Measurements from ENCODE around the gene CHAD. TPM values are rescaled to one million over a fixed set of nuclear protein-coding genes. Genes with fewer than 3 reads are reported as not detected.

The CHAD gene
- total and polyA plus RNA-seq, 2 donors (not counting 1 experiment from before 2014, with no cell fraction given) = 3.5 to 4.4 TPM

GRCh38 chr17:50437409-50437808, 31.3 kb downstream of the CHAD start:
- Mint-ChIP-seq H3K4me3 (no peak overlapping the region), H3K27ac (no peak overlapping the region), H3K27me3 (no peaks in the 10 kb centered on the region), H3K4me1 (no peaks in the 10 kb centered on the region), H3K9me3 (ENCODE audit: insufficient read depth) (no peaks in the 10 kb centered on the region)
- DNase-seq (no peak), ATAC-seq (ENCODE audit: low read depth) (no peak)
- intact Hi-C loops (cut with micrococcal nuclease) = no loop called here
- no peak overlapping the region for H3K9ac ChIP-seq (ENCODE audit: low read length)
- peaks cover 38% of the 10 kb centered on the region for H3K79me2 ChIP-seq (ENCODE audit: control insufficient read depth, insufficient read depth, low read length)
- no peak overlapping the region for H3K4me3 ChIP-seq (ENCODE audit: control extremely low read depth in 1 of 5, extremely low read depth in 1 of 5, insufficient read depth in 1 of 5, low read depth in 2 of 5, low read length in 4 of 5)
- no peaks in the 10 kb centered on the region for H3K4me1 ChIP-seq (ENCODE audit: control insufficient read depth in 2 of 2, insufficient read depth in 2 of 2, low read length in 2 of 2)
- H3K27ac ChIP-seq (ENCODE audit: low read length in 2 of 2) = no peak overlapping the region
- H2AFZ ChIP-seq (ENCODE audit: insufficient read depth, low read depth, low read length, poor library complexity, severe bottlenecking) = no peak overlapping the region
- 100% methylated on average over 4 of the region's 4 CpGs for WGBS (ENCODE audit: insufficient coverage)
- H3K9me3 ChIP-seq (ENCODE audit: control extremely low read depth in 1 of 3, control insufficient read depth in 2 of 3, insufficient read depth in 1 of 3, low read length in 2 of 3) = no peaks in the 10 kb centered on the region
- POLR2A ChIA-PET = interaction anchor here (0.7 kb wide), 1 partner anchor 16 kb away, joined by 3 read pairs; no protein-coding TSS in a partner anchor
- CTCF ChIA-PET = interaction anchor here (0.7 to 2.0 kb wide), 2 partner anchors 11 to 40 kb away, joined by 3 to 5 read pairs; partner anchors contain the start of gene LRRC59
- no peaks in the 10 kb centered on the region for H4K20me1 ChIP-seq (ENCODE audit: control insufficient read depth, insufficient read depth, low read length, poor library complexity, severe bottlenecking)
- H3K36me3 ChIP-seq (replicated peaks in 1 of 2; ENCODE audit: control extremely low read depth in 1 of 2, control insufficient read depth in 1 of 2, extremely low read depth in 1 of 2, insufficient read depth in 2 of 2, low read length in 1 of 2) = peaks cover 0 to 12% of the 10 kb centered on the region in 2 experiments
- H3K27me3 ChIP-seq (replicated peaks in 1 of 4; ENCODE audit: control extremely low read depth in 1 of 4, control insufficient read depth in 3 of 4, insufficient read depth in 4 of 4, low read length in 3 of 4) = no peaks in the 10 kb centered on the region
- TF ChIP-seq, protein P1, sequence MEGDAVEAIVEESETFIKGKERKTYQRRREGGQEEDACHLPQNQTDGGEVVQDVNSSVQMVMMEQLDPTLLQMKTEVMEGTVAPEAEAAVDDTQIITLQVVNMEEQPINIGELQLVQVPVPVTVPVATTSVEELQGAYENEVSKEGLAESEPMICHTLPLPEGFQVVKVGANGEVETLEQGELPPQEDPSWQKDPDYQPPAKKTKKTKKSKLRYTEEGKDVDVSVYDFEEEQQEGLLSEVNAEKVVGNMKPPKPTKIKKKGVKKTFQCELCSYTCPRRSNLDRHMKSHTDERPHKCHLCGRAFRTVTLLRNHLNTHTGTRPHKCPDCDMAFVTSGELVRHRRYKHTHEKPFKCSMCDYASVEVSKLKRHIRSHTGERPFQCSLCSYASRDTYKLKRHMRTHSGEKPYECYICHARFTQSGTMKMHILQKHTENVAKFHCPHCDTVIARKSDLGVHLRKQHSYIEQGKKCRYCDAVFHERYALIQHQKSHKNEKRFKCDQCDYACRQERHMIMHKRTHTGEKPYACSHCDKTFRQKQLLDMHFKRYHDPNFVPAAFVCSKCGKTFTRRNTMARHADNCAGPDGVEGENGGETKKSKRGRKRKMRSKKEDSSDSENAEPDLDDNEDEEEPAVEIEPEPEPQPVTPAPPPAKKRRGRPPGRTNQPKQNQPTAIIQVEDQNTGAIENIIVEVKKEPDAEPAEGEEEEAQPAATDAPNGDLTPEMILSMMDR (IDR thresholded peaks at IDR 0.05) = no peak
- TF ChIP-seq EZH2 (IDR thresholded peaks at IDR 0.05; ENCODE audit: borderline replicate concordance, insufficient read depth, low read depth, low read length, poor library complexity, severe bottlenecking) = no peak
- no peak overlapping the region for H3K4me2 ChIP-seq (replicated peaks; ENCODE audit: low read depth, low read length, poor library complexity, severe bottlenecking)

GRCh38 chr17:50432125-50432762, 36.4 kb downstream of the CHAD start:
- Histone ChIP-seq H3K27me3 (replicated peaks in 1 of 4; ENCODE audit: control extremely low read depth in 1 of 4, control insufficient read depth in 3 of 4, insufficient read depth in 4 of 4, low read length in 3 of 4) (no peaks in the 10 kb centered on the region), H3K27ac (ENCODE audit: low read length in 2 of 2) (no peak overlapping the region), H3K4me3 (ENCODE audit: control extremely low read depth in 1 of 5, extremely low read depth in 1 of 5, insufficient read depth in 1 of 5, low read depth in 2 of 5, low read length in 4 of 5) (no peak overlapping the region), H2AFZ (ENCODE audit: insufficient read depth, low read depth, low read length, poor library complexity, severe bottlenecking) (no peak overlapping the region), H3K9ac (ENCODE audit: low read length) (no peak overlapping the region), H3K4me2 (replicated peaks; ENCODE audit: low read depth, low read length, poor library complexity, severe bottlenecking) (no peak overlapping the region), H3K36me3 (replicated peaks in 1 of 2; ENCODE audit: control extremely low read depth in 1 of 2, control insufficient read depth in 1 of 2, extremely low read depth in 1 of 2, insufficient read depth in 2 of 2, low read length in 1 of 2) (peaks cover 0 to 12% of the 10 kb centered on the region in 2 experiments), H3K79me2 (ENCODE audit: control insufficient read depth, insufficient read depth, low read length) (peaks cover 28% of the 10 kb centered on the region), H4K20me1 (ENCODE audit: control insufficient read depth, insufficient read depth, low read length, poor library complexity, severe bottlenecking) (no peaks in the 10 kb centered on the region), H3K4me1 (ENCODE audit: control insufficient read depth in 2 of 2, insufficient read depth in 2 of 2, low read length in 2 of 2) (peaks cover 7 to 8% of the 10 kb centered on the region in 2 donors), H3K9me3 (ENCODE audit: control extremely low read depth in 1 of 3, control insufficient read depth in 2 of 3, insufficient read depth in 1 of 3, low read length in 2 of 3) (no peaks in the 10 kb centered on the region)
- H3K9me3 Mint-ChIP-seq (ENCODE audit: insufficient read depth) = no peaks in the 10 kb centered on the region
- H3K27me3 Mint-ChIP-seq = no peaks in the 10 kb centered on the region
- no peak overlapping the region for H3K27ac Mint-ChIP-seq
- WGBS (ENCODE audit: insufficient coverage) = 94% methylated on average over 2 of the region's 4 CpGs
- TF ChIP-seq, protein P1 (IDR thresholded peaks at IDR 0.05) = no peak
- TF ChIP-seq EZH2 (IDR thresholded peaks at IDR 0.05; ENCODE audit: borderline replicate concordance, insufficient read depth, low read depth, low read length, poor library complexity, severe bottlenecking) = no peak
- peaks cover 18% of the 10 kb centered on the region for H3K4me1 Mint-ChIP-seq
- DNase-seq = no peak
- intact Hi-C loops (cut with micrococcal nuclease) = no loop called here
- H3K4me3 Mint-ChIP-seq = no peak overlapping the region
- ChIA-PET CTCF (interaction anchor here (0.6 to 1.4 kb wide), 3 partner anchors 37 to 70 kb away, joined by 3 to 4 read pairs (median 4); no protein-coding TSS in a partner anchor), POLR2A (interaction anchor here (0.5 kb wide), 1 partner anchor 1446 kb away, joined by 13 read pairs; no protein-coding TSS in a partner anchor)
- ATAC-seq (ENCODE audit: low read depth) = no peak
